ENCODE measurements around the gene AFAP1L2.

DNA sequence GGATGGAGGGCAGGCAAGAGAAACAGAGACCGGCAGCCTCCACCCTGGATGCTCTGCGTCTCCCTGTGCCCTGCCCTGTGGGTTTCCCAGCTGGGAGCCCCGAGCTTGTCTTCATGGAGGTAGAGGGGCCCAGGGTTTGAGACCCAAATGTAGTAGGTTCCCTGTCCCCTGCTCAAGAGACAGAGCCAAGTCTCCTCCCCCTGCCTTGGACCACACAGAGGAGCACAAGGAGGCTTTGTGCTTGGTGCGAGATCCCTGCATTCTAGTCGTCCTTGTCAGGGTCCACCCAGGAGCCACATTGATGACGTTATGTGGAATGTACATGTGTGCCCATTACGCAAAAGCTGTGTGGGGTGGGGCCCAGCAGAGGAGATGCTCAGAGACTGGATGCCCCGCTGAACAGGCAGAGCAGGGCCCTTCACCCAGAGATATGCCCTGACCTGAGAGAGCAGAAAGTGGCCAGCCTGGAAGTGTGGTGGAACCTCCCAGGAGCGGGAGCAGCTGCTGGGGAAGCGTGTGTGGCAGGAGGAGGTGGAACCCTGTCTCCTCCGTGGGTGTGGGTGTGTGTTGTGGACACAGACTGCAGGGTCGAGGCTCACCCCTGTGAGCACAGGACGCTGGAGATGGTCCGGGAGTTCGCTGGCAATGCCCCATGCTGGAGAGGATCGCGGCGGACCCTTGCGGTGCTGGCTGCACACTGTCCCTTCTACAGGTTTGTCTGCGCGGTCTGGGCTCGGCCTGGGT is 126.0 kb downstream of the AFAP1L2 start:
- no peak for TF ChIP-seq EZH2phosphoT487 (conservative IDR thresholded peaks at IDR 0.05; ENCODE audit: low read length)
- TF ChIP-seq, protein P1, sequence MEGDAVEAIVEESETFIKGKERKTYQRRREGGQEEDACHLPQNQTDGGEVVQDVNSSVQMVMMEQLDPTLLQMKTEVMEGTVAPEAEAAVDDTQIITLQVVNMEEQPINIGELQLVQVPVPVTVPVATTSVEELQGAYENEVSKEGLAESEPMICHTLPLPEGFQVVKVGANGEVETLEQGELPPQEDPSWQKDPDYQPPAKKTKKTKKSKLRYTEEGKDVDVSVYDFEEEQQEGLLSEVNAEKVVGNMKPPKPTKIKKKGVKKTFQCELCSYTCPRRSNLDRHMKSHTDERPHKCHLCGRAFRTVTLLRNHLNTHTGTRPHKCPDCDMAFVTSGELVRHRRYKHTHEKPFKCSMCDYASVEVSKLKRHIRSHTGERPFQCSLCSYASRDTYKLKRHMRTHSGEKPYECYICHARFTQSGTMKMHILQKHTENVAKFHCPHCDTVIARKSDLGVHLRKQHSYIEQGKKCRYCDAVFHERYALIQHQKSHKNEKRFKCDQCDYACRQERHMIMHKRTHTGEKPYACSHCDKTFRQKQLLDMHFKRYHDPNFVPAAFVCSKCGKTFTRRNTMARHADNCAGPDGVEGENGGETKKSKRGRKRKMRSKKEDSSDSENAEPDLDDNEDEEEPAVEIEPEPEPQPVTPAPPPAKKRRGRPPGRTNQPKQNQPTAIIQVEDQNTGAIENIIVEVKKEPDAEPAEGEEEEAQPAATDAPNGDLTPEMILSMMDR (IDR thresholded peaks at IDR 0.05; ENCODE audit: insufficient read depth, low read length, poor library complexity, severe bottlenecking) = no peak

Measured in SU-DHL-6 (cell line).